Esophagus mucosa (tissue), 1 donor: ENCODE data around the gene WDR38. TPM values are rescaled to one million over a fixed set of nuclear protein-coding genes. Genes with fewer than 3 reads are reported as not detected.
"Not testable (repeated sequence)": the region's sequence is repeated elsewhere in the genome, so short reads cannot be mapped to it uniquely, and the experiment has no call there.

ENCODE experiments used
- ATAC-seq: fragments of 200-7000 bp; cut with Tn5 transposase; one replicate; pipeline ENCODE4 v1.9.1; 2020
- total RNA-seq: library from RNA; stranded (reverse); gene quantifications from one replicate; pipeline ENCODE4 v1.2.4, GENCODE V29; 2023
- donor health status: DM: yes; HTN: yes; CAD: no.

The WDR38 gene
- total RNA-seq, 1 donor from 2014 or later, result not detected

GRCh38 chr9:124834591-124834990 lies 18.7 kb upstream of the WDR38 start:
- ATAC-seq, result peak; percentile 95

GRCh38 chr9:124835026-124835557 lies 18.2 kb upstream of the WDR38 start:
- ATAC-seq, result peak; percentile 20

- ATAC-seq, result not testable (repeated sequence)
These were observed 15.1 kb upstream of the WDR38 start for GRCh38 chr9:124838132-124838531.

GRCh38 chr9:124838567-124839275 lies 14.5 kb upstream of the WDR38 start:
- ATAC-seq, result not testable (repeated sequence)

GRCh38 chr9:124839612-124840299 lies 13.5 kb upstream of the WDR38 start:
- peak; percentile 15 for ATAC-seq

- no peak for ATAC-seq
These were observed 12.9 kb upstream of the WDR38 start for GRCh38 chr9:124840300-124840833.

DNA sequence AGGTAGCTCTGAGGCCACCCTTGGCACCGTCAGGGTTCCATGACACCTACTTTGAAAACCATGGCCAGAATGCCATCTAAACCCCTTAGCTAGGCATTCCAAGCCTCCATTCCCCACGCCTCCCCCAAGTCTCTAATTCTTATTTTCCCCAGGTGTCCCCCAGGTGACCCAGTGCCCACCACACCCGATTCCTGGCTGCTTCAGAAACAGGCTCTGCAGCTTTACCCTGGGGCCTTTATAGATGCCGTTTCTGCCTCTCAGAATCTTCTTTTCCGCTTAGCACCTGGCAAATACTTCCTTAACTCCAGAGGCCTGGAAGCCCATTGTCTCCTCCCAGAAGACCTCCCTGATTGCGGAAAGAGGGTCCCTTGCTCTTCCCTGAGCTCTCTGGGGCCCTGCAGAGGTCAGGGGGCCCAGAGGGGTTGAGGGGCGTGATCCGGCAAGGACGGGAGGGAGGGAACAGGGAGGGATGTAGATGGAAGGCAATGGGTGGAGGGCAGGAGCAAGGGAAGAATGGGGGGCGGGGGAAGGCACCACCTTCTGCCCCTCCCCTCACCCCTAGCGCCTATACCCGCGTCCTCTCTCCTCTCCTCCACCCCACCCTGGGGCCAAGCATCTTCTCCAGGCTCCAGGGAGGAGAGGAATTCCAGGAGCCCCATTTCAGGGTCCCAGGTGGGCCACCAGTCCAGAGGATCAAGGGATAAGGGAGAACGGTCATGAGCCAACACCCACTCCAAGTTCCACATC lies 12.0 kb upstream of the WDR38 start:
- ATAC-seq, result peak; percentile 27

GRCh38 chr9:124843456-124844034 lies 9.7 kb upstream of the WDR38 start:
- peak; percentile 15 for ATAC-seq

DNA sequence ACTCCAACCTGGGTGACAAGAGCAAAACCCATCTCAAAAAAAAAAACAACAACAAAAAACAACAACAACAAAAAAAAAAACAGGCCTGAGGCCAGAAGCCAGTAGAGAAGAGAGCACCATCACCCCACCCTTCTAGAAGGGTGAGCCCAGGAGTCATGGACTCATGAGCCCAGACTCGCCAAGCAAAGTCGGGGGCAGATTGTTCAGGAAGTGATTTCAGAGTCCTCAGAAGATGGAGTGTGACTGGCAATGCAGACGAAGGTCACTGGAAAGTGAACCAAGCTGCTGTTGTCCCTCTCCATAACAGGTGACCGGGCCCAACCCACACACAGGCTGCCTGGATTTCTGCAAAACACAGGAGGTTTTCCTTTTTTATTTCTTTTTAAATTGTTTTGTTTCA lies 9.0 kb upstream of the WDR38 start:
- peak; percentile 31 for ATAC-seq

DNA sequence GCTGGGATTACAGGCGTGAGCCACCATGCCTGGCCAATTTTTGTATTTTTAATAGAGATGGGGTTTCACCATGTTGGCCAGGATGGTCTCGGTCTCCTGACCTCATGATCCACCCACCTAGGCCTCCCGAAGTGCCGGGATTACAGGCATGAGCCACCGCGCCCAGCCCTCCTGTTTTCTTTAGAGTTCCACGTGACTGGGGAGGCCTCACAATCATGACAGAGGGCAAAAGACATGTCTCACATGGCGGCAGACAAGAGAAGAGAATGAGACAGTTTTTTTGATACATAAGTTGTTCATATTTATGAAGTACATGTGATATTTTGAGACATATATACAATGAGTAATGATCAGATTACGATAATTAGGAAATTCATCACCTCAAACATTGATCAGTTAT lies 6.8 kb upstream of the WDR38 start:
- not testable (repeated sequence) for ATAC-seq

DNA sequence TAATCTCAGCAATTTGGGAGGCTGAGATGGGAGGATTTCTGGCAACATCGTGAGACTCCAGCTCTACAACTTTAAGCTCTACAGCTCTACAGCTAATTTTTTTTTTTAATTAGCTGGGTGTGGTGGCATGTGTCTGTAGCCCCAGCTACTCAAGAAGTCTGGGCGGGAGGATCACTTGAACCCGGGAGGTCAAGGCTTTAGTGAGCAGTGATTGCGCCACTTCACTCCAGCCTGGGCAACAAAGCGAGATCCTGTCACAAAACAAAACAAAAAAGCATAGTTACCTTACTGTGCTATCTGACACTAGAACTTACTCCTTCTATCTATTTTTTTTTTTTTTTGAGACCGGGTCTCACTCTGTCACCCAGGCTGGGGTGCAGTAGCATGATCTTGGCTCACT lies 6.3 kb upstream of the WDR38 start:
- ATAC-seq, result no peak

DNA sequence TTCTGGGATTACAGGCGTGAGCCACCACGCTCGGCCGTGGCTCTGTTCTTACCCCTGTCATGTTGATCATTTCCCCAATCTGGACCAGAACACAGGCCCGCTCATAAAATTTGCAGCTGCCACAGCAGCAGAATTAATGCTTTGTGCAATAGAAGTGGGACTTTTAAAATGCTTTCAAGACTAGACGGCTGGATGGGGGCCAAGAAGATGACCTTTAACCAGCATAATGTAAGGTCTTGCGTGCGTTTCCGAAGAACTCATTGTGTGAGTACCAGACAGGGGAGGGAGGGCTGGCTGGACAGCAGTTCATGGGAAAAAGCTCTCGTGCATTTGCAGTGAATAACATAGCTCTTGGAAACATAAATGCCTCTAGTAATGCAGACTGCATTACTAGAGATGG lies 3.5 kb upstream of the WDR38 start:
- no peak for ATAC-seq

DNA sequence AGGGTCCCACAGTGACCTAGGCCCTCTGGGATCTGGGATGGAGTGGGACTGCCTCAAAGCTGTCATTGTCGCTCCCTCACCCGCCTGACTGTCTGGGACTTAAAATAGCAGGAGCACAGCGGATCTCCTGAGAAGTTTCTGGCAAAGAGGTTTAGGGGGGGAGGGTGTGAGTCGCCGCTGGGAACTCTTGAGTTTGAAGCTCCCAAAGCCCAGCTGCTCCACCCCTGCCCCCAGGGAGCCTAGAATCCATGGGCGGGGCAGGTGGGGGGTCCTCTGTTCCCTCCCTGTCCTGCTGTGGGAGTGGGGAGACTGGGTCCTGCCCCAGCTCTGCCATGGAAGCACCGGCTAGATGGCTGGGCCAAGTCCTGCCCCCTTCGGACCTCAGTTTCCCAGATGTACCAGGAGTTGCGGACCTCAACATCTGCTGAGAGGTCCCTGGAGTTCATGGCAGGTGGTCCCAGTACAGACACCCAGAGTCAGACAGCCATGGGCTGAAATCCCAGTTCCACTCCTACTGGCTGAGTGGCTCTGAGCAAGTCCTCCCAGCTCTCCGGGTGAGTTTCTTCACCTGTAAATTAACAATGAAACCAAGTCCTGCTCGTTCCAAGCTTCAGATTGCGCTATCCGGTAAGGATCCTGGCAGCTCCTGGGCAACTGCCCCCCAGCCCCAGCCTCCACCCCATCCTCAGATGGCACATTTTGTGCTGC lies 985 bp upstream of the WDR38 start:
- no peak for ATAC-seq

- ATAC-seq, result no peak
These were observed 414 bp downstream of the WDR38 start for GRCh38 chr9:124853605-124854143.

DNA sequence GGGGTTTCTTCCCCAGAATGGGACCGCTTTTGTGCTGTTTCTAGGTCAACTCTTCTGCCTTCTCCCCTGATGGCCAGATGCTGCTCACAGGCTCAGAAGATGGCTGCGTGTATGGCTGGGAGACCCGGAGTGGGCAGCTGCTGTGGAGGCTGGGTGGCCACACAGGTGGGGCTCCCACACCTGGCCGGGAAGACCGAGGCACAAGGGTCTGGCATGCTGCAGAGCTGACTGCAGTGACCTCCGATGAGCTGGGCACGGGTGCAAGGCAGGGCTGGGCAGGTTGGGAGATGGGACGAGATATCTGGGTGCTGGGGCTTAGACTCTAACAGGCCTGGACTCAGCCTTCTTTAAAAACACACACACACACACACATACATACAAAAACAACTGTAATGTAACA lies 901 bp downstream of the WDR38 start:
- no peak for ATAC-seq

DNA sequence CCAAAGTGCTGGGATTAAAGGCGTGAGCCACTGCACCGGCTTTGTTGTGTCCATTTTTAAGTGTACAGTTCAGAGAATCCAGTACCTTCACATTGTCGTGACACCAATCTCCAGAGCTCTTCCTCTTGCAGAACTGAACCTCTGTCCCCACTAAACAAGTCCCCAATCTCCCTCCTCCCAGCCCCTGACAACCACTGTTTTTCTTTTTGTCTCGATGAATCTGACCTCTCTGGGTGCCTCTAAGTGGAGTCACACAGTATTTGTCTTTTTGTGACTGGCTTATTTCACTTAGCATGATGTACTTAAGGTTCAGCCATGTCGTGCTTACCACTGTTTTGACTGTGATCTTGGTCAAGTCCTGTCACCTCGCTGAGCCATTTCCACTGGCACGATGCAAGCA lies 1.6 kb downstream of the WDR38 start:
- no peak for ATAC-seq

- no peak for ATAC-seq
These were observed 2.3 kb downstream of the WDR38 start for GRCh38 chr9:124855566-124855943.

- ATAC-seq, result peak; percentile 7
These were observed 2.9 kb downstream of the WDR38 start for GRCh38 chr9:124855944-124856765.

DNA sequence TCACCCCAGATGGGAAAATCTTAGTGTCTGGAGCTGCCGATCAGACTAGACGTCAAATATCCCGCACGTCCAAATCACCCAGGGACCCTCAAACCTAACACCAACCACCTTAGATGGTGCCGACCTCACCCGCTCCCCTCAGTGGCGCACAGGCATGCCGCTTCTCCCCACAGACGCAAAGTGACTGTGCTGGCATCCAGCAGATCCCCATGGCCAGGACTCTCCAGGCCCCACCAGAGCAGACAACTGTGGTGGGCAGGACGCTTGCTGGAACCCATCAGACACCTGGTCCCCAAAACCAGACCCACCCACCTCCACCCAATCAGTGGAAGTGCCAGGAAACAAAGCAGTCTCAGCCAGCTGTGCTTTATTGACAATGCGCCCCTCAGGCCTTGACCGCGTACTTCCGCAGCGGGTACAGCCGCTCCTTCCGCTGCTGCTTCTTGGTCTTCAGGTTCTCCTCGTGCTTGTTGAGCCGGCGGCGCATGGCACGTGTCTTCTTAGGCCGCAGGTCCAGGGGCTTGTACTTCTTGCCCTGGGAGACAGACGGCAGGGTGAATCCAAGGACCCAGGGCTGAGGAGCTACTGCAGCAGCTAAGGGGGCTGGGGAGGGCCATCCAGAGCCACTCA lies 4.4 kb downstream of the WDR38 start:
- ATAC-seq, result no peak

GRCh38 chr9:124858330-124859046 lies 5.2 kb downstream of the WDR38 start:
- no peak for ATAC-seq
